Measurements from ENCODE around the gene MRPL1. TPM values are rescaled to one million over a fixed set of nuclear protein-coding genes. Genes with fewer than 3 reads are reported as not detected.

MRPL1 gene
- total RNA-seq, 4 donors from 2014 or later: 17.1 to 25.6 (median 20.4) TPM

DNA sequence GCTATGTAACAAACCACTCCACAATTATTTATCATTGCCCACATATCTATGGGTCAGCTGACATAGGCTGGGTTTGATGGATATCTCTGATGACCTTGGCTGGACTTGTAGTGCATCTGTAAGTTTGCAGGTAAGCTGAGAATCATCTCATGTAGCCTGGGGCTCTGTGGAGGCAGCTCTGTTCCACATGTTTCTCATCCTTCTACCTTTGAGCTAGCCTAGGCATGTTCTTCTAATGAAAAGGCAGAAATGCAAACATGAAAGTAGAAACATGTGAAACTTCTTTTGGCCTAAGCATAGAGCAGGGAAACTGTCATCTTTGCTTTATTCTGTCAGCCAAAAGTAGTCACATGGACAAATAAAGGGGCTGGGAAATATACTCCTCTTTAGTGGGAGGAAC, 18.2 kb downstream of the MRPL1 start:
- no peak overlapping the region for H3K27ac ChIP-seq

GRCh38 chr4:77881460-77882295, 19.0 kb downstream of the MRPL1 start:
- no peak for ATAC-seq
- Histone ChIP-seq H3K9me3 (no peaks in the 10 kb centered on the region), H3K27me3 (no peaks in the 10 kb centered on the region), H3K4me3 (no peak overlapping the region), H3K4me1 (no peaks in the 10 kb centered on the region), H3K36me3 (peaks cover 0 to 44% of the 10 kb centered on the region in 2 donors), H3K27ac (no peak overlapping the region)
- no peak for TF ChIP-seq EP300 (IDR thresholded peaks at IDR 0.05)
- TF ChIP-seq POLR2A (IDR thresholded peaks at IDR 0.05): no peak
- TF ChIP-seq CTCF (IDR thresholded peaks at IDR 0.05): no peak
- TF ChIP-seq POLR2AphosphoS5 (IDR thresholded peaks at IDR 0.05): no peak
- 93 to 97% methylated on average over 8 of the region's 8 CpGs for WGBS, 2 donors (ENCODE audit: low coverage in 1 of 2)

More for the DNA sequence above, 18.2 kb downstream of the MRPL1 start:
- no peak for ATAC-seq
- Histone ChIP-seq H3K4me1 (no peaks in the 10 kb centered on the region), H3K36me3 (peaks cover 0 to 42% of the 10 kb centered on the region in 2 donors), H3K27me3 (no peaks in the 10 kb centered on the region), H3K4me3 (no peak overlapping the region), H3K9me3 (no peaks in the 10 kb centered on the region)
- TF ChIP-seq EP300 (IDR thresholded peaks at IDR 0.05) (no peak), POLR2AphosphoS5 (IDR thresholded peaks at IDR 0.05) (no peak), CTCF (IDR thresholded peaks at IDR 0.05) (no peak), POLR2A (IDR thresholded peaks at IDR 0.05) (no peak)

GRCh38 chr4:77893451-77893850, 30.8 kb downstream of the MRPL1 start:
- no peak overlapping the region for H3K27ac ChIP-seq
- no peaks in the 10 kb centered on the region for H3K9me3 ChIP-seq
- H3K4me3 ChIP-seq: no peak overlapping the region
- peaks cover 0 to 67% of the 10 kb centered on the region in 2 donors for H3K36me3 ChIP-seq
- no peaks in the 10 kb centered on the region for H3K27me3 ChIP-seq
- no peak for ATAC-seq
- no peaks in the 10 kb centered on the region for H3K4me1 ChIP-seq
- no peak for TF ChIP-seq POLR2A (IDR thresholded peaks at IDR 0.05)
- no peak for TF ChIP-seq EP300 (IDR thresholded peaks at IDR 0.05)
- TF ChIP-seq CTCF (IDR thresholded peaks at IDR 0.05): no peak
- no peak for TF ChIP-seq POLR2AphosphoS5 (IDR thresholded peaks at IDR 0.05)
- WGBS, 2 donors (ENCODE audit: low coverage in 1 of 2): 88 to 93% methylated on average over 2 of the region's 2 CpGs

- WGBS, 2 donors (ENCODE audit: low coverage in 1 of 2): 60% methylated on average over 1 of the region's 1 CpG; no CpG with 5 or more reads in 1 of the 2 donors
- H3K4me3 ChIP-seq: no peak overlapping the region
- no peaks in the 10 kb centered on the region for H3K27me3 ChIP-seq
- H3K27ac ChIP-seq: no peak overlapping the region
- ATAC-seq: no peak
- H3K36me3 ChIP-seq: peaks cover 0 to 33% of the 10 kb centered on the region in 2 donors
- TF ChIP-seq CTCF (IDR thresholded peaks at IDR 0.05): no peak
- no peak for TF ChIP-seq POLR2AphosphoS5 (IDR thresholded peaks at IDR 0.05)
- no peak for TF ChIP-seq POLR2A (IDR thresholded peaks at IDR 0.05)
- TF ChIP-seq EP300 (IDR thresholded peaks at IDR 0.05): no peak
- H3K4me1 ChIP-seq: no peaks in the 10 kb centered on the region
- H3K9me3 ChIP-seq: no peaks in the 10 kb centered on the region
These were observed 37.0 kb downstream of the MRPL1 start for GRCh38 chr4:77899607-77900006.

DNA sequence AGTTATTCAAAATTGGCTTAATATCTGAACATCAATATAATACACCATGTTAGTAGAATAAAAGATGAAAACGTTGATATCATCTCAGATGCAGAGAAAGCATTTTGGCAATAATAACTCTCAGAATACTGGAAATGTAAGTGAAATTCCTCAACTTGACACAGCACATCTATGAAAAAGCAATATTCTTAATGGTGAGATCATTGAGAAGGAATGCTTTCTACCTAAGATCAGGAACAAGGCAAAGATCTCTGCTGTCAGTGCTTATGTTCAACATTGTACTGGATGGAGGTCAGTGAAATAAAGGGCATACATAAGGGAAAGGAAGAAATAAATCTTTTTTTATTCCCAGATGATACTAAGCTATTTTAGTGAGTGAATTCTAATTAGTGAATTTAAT, 40.6 kb downstream of the MRPL1 start:
- Histone ChIP-seq H3K4me3 (no peak overlapping the region), H3K36me3 (peaks cover 0 to 32% of the 10 kb centered on the region in 2 donors), H3K9me3 (no peaks in the 10 kb centered on the region), H3K4me1 (no peaks in the 10 kb centered on the region), H3K27me3 (no peaks in the 10 kb centered on the region), H3K27ac (no peak overlapping the region)
- TF ChIP-seq POLR2AphosphoS5 (IDR thresholded peaks at IDR 0.05): no peak
- TF ChIP-seq EP300 (IDR thresholded peaks at IDR 0.05): no peak
- TF ChIP-seq POLR2A (IDR thresholded peaks at IDR 0.05): no peak
- no peak for TF ChIP-seq CTCF (IDR thresholded peaks at IDR 0.05)
- WGBS, 2 donors (ENCODE audit: low coverage in 1 of 2): 80 to 85% methylated on average over 1 of the region's 1 CpG
- ATAC-seq: no peak

Data from gastroesophageal sphincter (tissue), 4 donors.